Activated naive CD8-positive, alpha-beta T cell treated with anti-CD3 and anti-CD28 coated beads, Interleukin-2, amount 10 ng/mL, durations not matched to agents 7 days and 5 days (primary cell): Measurements from ENCODE around the gene RNF39. TPM values are rescaled to one million over a fixed set of nuclear protein-coding genes. Genes with fewer than 3 reads are reported as not detected.

Experiments
- ATAC-seq: fragments of 150-1000 bp; cut with Tn5 transposase; one replicate; pipeline ENCODE4 v1.10.0; 2021; ENCODE audit warnings: low read depth, moderate library complexity
- POLR2A ChIA-PET: fragments of 350-600 bp; sonication (Branson Sonifier 250); formaldehyde crosslinking; loops from one replicate; lab custom pipeline; 2021; ENCODE audit warnings: antibody characterized with exemption; lab: Charles Lee
- DNase-seq: peaks from one replicate; pipeline ENCODE4 v3.0.0; 2021
- H3K27ac Mint-ChIP-seq: one replicate; pipeline ENCODE4 v1.8.0; 2022; ENCODE audit warnings: mild to moderate bottlenecking, mixed read lengths
- H3K27me3 Mint-ChIP-seq: one replicate; pipeline ENCODE4 v1.8.0; 2022; ENCODE audit warnings: mild to moderate bottlenecking, moderate library complexity, mixed read lengths
- H3K36me3 Mint-ChIP-seq: one replicate; pipeline ENCODE4 v1.8.0; 2021; ENCODE audit warnings: mild to moderate bottlenecking, mixed read lengths
- H3K4me1 Mint-ChIP-seq: one replicate; pipeline ENCODE4 v1.8.0; 2021; ENCODE audit warnings: mixed read lengths
- H3K4me3 Mint-ChIP-seq: one replicate; pipeline ENCODE4 v1.8.0; 2022; ENCODE audit warnings: mild to moderate bottlenecking, moderate library complexity, mixed read lengths
- H3K9me3 Mint-ChIP-seq: one replicate; pipeline ENCODE4 v1.8.0; 2021; ENCODE audit warnings: mixed read lengths
- total RNA-seq, 2 experiments: library from RNA; stranded (reverse); gene quantifications; one replicate each; pipeline ENCODE4 v1.2.3, GENCODE V29; 2021

The RNF39 gene
- total RNA-seq, 2 experiments from 2014 or later, result not detected

GRCh38 chr6:30061858-30062458 is 13.6 kb downstream of the RNF39 start:
- H3K9me3 Mint-ChIP-seq, result no peaks in the 10 kb centered on the region
- peaks cover 35% of the 10 kb centered on the region for H3K4me1 Mint-ChIP-seq
- H3K36me3 Mint-ChIP-seq, result peaks cover 19% of the 10 kb centered on the region
- ATAC-seq (peak; percentile 62), DNase-seq (no peak)
- POLR2A ChIA-PET, result interaction anchor here (0.7 to 2.9 kb wide), 12 partner anchors 8 to 354 kb away, joined by 3 to 13 read pairs (median 6); partner anchors contain the start of gene TRIM26
- H3K27ac Mint-ChIP-seq, result peak overlapping the region; percentile 99
- peak overlapping the region; percentile 98 for H3K4me3 Mint-ChIP-seq
- H3K27me3 Mint-ChIP-seq, result no peaks in the 10 kb centered on the region

- peak within 1 kb of the TSS; percentile 98 for H3K4me3 Mint-ChIP-seq
- peak; percentile 88 for ATAC-seq
- POLR2A ChIA-PET, result interaction anchor here (1.0 to 2.9 kb wide), 12 partner anchors 9 to 353 kb away, joined by 3 to 13 read pairs (median 6); partner anchors contain the start of gene TRIM26
- H3K4me1 Mint-ChIP-seq, result peaks cover 33% of the 10 kb centered on the region
- DNase-seq, result peak; percentile 85
- H3K36me3 Mint-ChIP-seq, result peaks cover 19% of the 10 kb centered on the region
- H3K27ac Mint-ChIP-seq, result peak within 1 kb of the TSS; percentile 99
- H3K27me3 Mint-ChIP-seq, result no peaks in the 10 kb centered on the region
- no peaks in the 10 kb centered on the region for H3K9me3 Mint-ChIP-seq
Measured at GRCh38 chr6:30061092-30061857, 14.3 kb downstream of the RNF39 start, which contains the start of gene POLR1H. Gene POLR1H, plus strand, starts transcription at chr6:30061265. Its CDS starts 260 bp downstream, at chr6:30061525.

GRCh38 chr6:30060606-30061091 is 14.9 kb downstream of the RNF39 start:
- POLR2A ChIA-PET, result interaction anchor here (0.8 to 2.9 kb wide), 12 partner anchors 9 to 353 kb away, joined by 3 to 13 read pairs (median 6); partner anchors contain the start of gene TRIM26
- peaks cover 19% of the 10 kb centered on the region for H3K36me3 Mint-ChIP-seq
- DNase-seq, result peak; percentile 46
- peak; percentile 8 for ATAC-seq
- H3K27me3 Mint-ChIP-seq, result no peaks in the 10 kb centered on the region
- H3K27ac Mint-ChIP-seq, result peak overlapping the region; percentile 99
- peak overlapping the region; percentile 98 for H3K4me3 Mint-ChIP-seq
- no peaks in the 10 kb centered on the region for H3K9me3 Mint-ChIP-seq
- H3K4me1 Mint-ChIP-seq, result peaks cover 27% of the 10 kb centered on the region

GRCh38 chr6:30055513-30055912 is 20.1 kb downstream of the RNF39 start:
- POLR2A ChIA-PET, result no interaction called here
- Mint-ChIP-seq H3K36me3 (peaks cover 8% of the 10 kb centered on the region), H3K4me3 (no peak overlapping the region), H3K27me3 (no peaks in the 10 kb centered on the region), H3K27ac (no peak overlapping the region), H3K4me1 (peaks cover 11% of the 10 kb centered on the region), H3K9me3 (no peaks in the 10 kb centered on the region)
- ATAC-seq (no peak), DNase-seq (no peak)

GRCh38 chr6:30053682-30054081 is 21.9 kb downstream of the RNF39 start:
- Mint-ChIP-seq H3K4me1 (peaks cover 3% of the 10 kb centered on the region), H3K9me3 (no peaks in the 10 kb centered on the region), H3K36me3 (peaks cover 8% of the 10 kb centered on the region), H3K27me3 (no peaks in the 10 kb centered on the region), H3K4me3 (no peak overlapping the region), H3K27ac (no peak overlapping the region)
- DNase-seq (no peak), ATAC-seq (no peak)
- POLR2A ChIA-PET, result no interaction called here

- Mint-ChIP-seq H3K9me3 (no peaks in the 10 kb centered on the region), H3K27me3 (no peaks in the 10 kb centered on the region), H3K36me3 (no peaks in the 10 kb centered on the region), H3K4me3 (no peak overlapping the region), H3K27ac (no peak overlapping the region), H3K4me1 (peaks cover 6% of the 10 kb centered on the region)
- POLR2A ChIA-PET, result interaction anchor here (0.6 kb wide), 1 partner anchor 1912 kb away, joined by 3 read pairs; no protein-coding TSS in a partner anchor
- no peak for ATAC-seq
- DNase-seq, result no peak
Measured at GRCh38 chr6:30047220-30047619, 28.3 kb downstream of the RNF39 start.

- ATAC-seq, result no peak
- Mint-ChIP-seq H3K4me3 (no peak overlapping the region), H3K36me3 (no peaks in the 10 kb centered on the region), H3K4me1 (peaks cover 6% of the 10 kb centered on the region), H3K9me3 (no peaks in the 10 kb centered on the region), H3K27ac (no peak overlapping the region), H3K27me3 (no peaks in the 10 kb centered on the region)
- DNase-seq, result no peak
- POLR2A ChIA-PET, result no interaction called here
Measured at GRCh38 chr6:30044630-30045029, 30.9 kb downstream of the RNF39 start.

- DNase-seq (no peak), ATAC-seq (no peak)
- Mint-ChIP-seq H3K27ac (no peak overlapping the region), H3K27me3 (no peaks in the 10 kb centered on the region), H3K4me3 (no peak overlapping the region), H3K4me1 (peaks cover 6% of the 10 kb centered on the region), H3K9me3 (no peaks in the 10 kb centered on the region), H3K36me3 (no peaks in the 10 kb centered on the region)
- POLR2A ChIA-PET, result no interaction called here
Measured at GRCh38 chr6:30043744-30044143, 31.8 kb downstream of the RNF39 start.

GRCh38 chr6:30042914-30043313 is 32.7 kb downstream of the RNF39 start:
- POLR2A ChIA-PET, result no interaction called here
- no peaks in the 10 kb centered on the region for H3K9me3 Mint-ChIP-seq
- no peak for DNase-seq
- no peak for ATAC-seq
- H3K27ac Mint-ChIP-seq, result no peak overlapping the region
- no peaks in the 10 kb centered on the region for H3K36me3 Mint-ChIP-seq
- peaks cover 6% of the 10 kb centered on the region for H3K4me1 Mint-ChIP-seq
- no peaks in the 10 kb centered on the region for H3K27me3 Mint-ChIP-seq
- no peak overlapping the region for H3K4me3 Mint-ChIP-seq

- ATAC-seq, result no peak
- POLR2A ChIA-PET, result interaction anchor here (0.7 kb wide), 1 partner anchor 298 kb away, joined by 3 read pairs; no protein-coding TSS in a partner anchor
Measured at GRCh38 chr6:30042476-30042875, 33.1 kb downstream of the RNF39 start.

GRCh38 chr6:30041821-30042220 is 33.7 kb downstream of the RNF39 start:
- Mint-ChIP-seq H3K36me3 (no peaks in the 10 kb centered on the region), H3K27ac (no peak overlapping the region), H3K4me1 (peaks cover 6% of the 10 kb centered on the region), H3K4me3 (no peak overlapping the region), H3K27me3 (no peaks in the 10 kb centered on the region), H3K9me3 (no peaks in the 10 kb centered on the region)
- POLR2A ChIA-PET, result interaction anchor here (0.7 kb wide), 1 partner anchor 297 kb away, joined by 3 read pairs; no protein-coding TSS in a partner anchor
- no peak for DNase-seq
- ATAC-seq, result no peak

More at GRCh38 chr6:30042476-30042875, 33.1 kb downstream of the RNF39 start:
- H3K9me3 Mint-ChIP-seq, result no peaks in the 10 kb centered on the region
- DNase-seq, result no peak
- H3K4me3 Mint-ChIP-seq, result no peak overlapping the region
- peaks cover 6% of the 10 kb centered on the region for H3K4me1 Mint-ChIP-seq
- no peaks in the 10 kb centered on the region for H3K27me3 Mint-ChIP-seq
- no peaks in the 10 kb centered on the region for H3K36me3 Mint-ChIP-seq
- H3K27ac Mint-ChIP-seq, result no peak overlapping the region

- DNase-seq (no peak), ATAC-seq (no peak)
- no peak overlapping the region for H3K27ac Mint-ChIP-seq
- H3K36me3 Mint-ChIP-seq, result no peaks in the 10 kb centered on the region
- H3K9me3 Mint-ChIP-seq, result no peaks in the 10 kb centered on the region
- no peak overlapping the region for H3K4me3 Mint-ChIP-seq
- H3K27me3 Mint-ChIP-seq, result no peaks in the 10 kb centered on the region
- POLR2A ChIA-PET, result no interaction called here
- peaks cover 6% of the 10 kb centered on the region for H3K4me1 Mint-ChIP-seq
Measured at GRCh38 chr6:30041221-30041620, 34.3 kb downstream of the RNF39 start.

- POLR2A ChIA-PET, result no interaction called here
- H3K36me3 Mint-ChIP-seq, result peaks cover 4% of the 10 kb centered on the region
Measured at GRCh38 chr6:30037182-30037788, 38.3 kb downstream of the RNF39 start.

More at GRCh38 chr6:30037182-30037788, 38.3 kb downstream of the RNF39 start:
- H3K4me1 Mint-ChIP-seq, result peaks cover 2% of the 10 kb centered on the region
- no peaks in the 10 kb centered on the region for H3K27me3 Mint-ChIP-seq
- DNase-seq, result no peak
- no peak overlapping the region for H3K4me3 Mint-ChIP-seq
- no peaks in the 10 kb centered on the region for H3K9me3 Mint-ChIP-seq
- ATAC-seq, result peak; percentile 71
- no peak overlapping the region for H3K27ac Mint-ChIP-seq
